VCaP (cell line): ENCODE data around the gene CIB2.

ENCODE experiments used
- H3K27ac ChIP-seq: fragments of 450-650 bp; 2 replicates; pipeline ENCODE4 v1.5.1; 2017
- TF ChIP-seq, protein P1 (sequence below): fragments of 450-650 bp; conservative IDR thresholded peaks from 2 replicates; pipeline ENCODE4 v1.5.1; 2017; ENCODE audit warnings: mild to moderate bottlenecking, moderate library complexity

Gene CIB2

DNA sequence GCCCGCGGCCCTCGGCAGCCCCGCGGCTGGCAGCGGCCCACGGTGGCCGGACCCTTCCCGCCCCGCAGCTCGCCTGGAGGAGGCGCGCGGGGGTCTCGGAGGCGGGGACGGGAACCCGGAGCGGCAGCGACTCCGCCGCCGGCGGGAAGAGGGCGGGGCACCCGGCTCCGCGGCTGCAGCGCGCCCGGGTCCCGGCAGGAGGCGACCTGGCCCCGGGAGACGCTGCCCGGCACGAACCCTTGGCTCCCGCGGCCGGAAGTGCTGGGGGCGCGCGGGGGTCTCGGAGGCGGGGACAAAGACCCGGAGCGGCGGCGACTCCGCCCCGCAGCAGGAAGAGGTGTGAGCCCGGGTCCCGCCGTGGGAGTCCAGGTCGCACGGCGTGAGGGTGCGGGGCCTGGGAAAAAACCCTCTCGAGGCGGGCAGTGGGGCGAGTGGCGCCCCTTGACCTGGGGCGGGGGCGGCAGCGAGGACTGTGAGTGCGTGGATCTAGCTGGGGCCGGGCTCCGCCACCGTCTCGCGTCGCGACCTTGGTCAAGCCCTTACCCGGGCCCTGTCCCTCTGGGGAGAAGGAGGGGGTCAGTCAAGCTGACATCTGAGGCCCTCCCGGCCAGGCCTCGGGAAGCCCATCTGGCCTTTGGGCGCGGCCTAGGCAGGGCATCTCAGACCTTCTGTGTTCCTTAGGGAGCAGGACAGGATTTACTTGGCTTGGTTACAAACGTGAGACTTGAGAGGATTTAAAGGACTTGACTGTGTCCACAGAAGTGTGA lies at the start of gene CIB2:
Gene CIB2, minus strand, starts transcription at position 151 of the 767 bp plus-strand sequence. CDS start 230 bp downstream, outside the sequence.
- TF ChIP-seq, protein P1, sequence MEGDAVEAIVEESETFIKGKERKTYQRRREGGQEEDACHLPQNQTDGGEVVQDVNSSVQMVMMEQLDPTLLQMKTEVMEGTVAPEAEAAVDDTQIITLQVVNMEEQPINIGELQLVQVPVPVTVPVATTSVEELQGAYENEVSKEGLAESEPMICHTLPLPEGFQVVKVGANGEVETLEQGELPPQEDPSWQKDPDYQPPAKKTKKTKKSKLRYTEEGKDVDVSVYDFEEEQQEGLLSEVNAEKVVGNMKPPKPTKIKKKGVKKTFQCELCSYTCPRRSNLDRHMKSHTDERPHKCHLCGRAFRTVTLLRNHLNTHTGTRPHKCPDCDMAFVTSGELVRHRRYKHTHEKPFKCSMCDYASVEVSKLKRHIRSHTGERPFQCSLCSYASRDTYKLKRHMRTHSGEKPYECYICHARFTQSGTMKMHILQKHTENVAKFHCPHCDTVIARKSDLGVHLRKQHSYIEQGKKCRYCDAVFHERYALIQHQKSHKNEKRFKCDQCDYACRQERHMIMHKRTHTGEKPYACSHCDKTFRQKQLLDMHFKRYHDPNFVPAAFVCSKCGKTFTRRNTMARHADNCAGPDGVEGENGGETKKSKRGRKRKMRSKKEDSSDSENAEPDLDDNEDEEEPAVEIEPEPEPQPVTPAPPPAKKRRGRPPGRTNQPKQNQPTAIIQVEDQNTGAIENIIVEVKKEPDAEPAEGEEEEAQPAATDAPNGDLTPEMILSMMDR: peak; percentile 96
- peak within 1 kb of the TSS; percentile 82 for H3K27ac ChIP-seq

DNA sequence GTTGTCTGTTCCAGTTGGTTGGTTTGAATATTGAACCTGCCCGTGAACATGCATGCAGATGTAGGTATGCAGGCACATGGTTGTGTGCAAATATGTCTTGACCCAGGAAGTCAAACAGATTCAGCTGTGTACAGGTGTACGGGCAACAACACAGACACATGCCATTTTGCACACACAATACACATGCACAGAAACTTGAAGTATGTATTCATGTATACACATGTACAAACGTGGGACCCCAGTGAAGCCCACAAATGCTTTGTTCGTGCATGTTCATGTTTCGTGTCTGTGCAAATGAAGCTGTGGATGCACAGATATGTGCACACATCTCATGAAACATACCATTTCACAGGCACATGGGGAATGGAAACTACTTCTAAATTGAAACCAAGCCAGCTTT lies 48.7 kb upstream of the CIB2 start:
- no peak overlapping the region for H3K27ac ChIP-seq
- TF ChIP-seq, protein P1: no peak

DNA sequence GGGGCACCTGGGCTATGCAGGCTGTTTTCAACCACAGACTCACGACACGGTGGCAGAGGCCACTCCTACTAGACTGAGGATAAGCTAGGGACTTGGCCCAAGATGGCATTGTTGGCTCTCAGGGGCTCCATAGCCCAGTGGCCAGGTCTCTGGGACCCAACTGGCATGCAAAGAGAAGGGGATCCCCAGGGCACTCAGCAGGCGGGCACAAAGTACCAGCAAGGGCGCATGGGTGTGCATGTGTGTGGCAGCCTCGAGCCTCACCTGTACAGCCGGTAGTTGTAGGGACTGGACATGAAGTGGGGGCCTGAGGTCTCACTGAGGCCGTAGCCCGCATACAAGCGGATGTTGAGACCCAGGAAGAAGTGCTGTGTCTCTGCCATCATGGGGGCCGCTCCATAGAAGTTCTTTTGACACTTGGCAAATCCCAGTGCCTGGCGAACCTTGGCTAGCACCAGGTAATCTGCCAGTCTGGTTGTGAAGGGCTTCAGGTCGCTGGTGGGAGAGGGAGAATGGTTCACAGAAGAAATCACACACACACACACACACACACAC lies 48.1 kb upstream of the CIB2 start:
- no peak overlapping the region for H3K27ac ChIP-seq
- TF ChIP-seq, protein P1: no peak

DNA sequence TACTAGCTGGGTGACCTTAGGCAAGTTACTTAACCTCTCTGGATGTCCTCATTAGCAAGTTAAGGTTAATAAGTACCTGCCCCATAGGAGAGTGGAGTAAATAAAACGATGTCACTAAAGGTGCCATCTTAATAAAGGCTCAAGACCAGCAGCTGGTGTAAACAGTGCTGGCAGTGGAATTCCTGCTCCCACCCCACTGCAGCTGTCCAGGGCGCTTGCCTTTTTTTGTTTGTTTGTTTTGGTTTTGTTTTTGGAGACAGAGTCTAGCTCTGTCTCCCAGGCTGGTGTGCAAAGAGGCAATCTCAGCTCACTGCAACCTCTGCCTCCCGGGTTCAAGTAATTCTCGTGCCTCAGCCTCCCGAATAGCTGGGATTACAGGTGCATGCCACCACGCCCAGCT lies 46.8 kb upstream of the CIB2 start:
- TF ChIP-seq, protein P1: no peak
- H3K27ac ChIP-seq: no peak overlapping the region

DNA sequence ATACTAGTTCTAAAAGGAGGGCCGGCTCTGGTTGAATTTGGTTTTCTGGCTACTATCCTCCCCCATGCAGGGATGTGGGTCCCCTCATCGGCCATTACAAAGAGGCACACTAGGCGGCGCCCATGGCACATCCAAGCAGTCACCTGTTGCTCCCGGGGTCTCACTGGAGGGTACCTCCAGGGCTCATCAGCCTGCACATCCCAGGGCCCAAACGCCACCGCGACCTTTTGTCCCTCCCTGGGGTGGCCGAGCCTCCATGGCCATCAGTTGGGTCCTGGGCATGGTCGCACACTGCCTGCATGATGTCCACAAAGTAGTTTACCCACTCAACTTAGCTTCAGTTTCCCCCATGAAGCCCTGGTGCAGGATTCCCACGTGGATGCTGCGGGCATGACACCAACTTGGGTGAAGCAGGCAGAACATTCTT lies 46.2 kb upstream of the CIB2 start:
- no peak overlapping the region for H3K27ac ChIP-seq
- TF ChIP-seq, protein P1: peak; percentile 96

DNA sequence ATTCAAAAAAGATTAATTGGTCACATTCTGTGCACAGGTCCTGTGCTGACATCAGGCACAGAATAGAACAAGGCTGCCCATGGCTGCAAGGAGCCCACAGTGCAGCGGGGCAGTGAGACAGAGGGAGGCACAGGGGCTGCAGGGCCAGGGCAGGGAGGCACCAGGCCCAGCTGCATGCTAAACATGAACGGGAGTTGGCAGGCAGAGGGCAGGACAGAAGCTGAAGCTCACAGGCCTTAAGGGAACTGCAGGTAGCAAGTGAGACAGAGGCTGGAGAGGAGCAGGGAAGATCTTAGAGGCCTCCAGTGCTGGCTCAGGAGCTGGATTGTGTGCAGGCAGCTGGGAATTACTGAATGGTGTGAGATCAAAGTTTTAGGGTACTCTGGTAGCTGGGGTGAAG lies 44.1 kb upstream of the CIB2 start:
- TF ChIP-seq, protein P1: peak; percentile 21; the same call in 1 of the 2 replicates
- H3K27ac ChIP-seq: 0 out of 2 replicates have a peak overlapping the region, but pooled peaks have one; percentile 26

DNA sequence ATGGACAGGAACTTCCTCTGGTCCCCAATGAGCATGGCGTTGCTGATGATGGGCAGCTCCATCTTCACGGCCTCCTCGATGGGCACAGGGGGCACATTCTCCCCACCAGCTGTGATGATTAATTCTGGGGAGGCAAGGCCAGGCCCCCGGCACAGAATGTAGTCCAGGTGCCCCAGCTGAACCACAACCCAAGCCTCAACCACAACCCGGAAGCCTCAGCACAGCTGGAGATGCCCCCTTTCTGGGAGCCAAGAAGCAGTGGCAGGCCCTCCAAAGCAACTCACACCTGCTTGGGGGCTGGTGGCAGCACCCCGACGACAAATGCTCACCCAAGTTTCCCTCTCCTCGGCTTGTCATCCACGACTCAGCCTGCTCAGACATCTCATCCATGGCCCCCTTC lies 43.2 kb upstream of the CIB2 start:
- TF ChIP-seq, protein P1: no peak
- H3K27ac ChIP-seq: no peak overlapping the region
